Measurements from ENCODE around the gene DDX53.

DNA sequence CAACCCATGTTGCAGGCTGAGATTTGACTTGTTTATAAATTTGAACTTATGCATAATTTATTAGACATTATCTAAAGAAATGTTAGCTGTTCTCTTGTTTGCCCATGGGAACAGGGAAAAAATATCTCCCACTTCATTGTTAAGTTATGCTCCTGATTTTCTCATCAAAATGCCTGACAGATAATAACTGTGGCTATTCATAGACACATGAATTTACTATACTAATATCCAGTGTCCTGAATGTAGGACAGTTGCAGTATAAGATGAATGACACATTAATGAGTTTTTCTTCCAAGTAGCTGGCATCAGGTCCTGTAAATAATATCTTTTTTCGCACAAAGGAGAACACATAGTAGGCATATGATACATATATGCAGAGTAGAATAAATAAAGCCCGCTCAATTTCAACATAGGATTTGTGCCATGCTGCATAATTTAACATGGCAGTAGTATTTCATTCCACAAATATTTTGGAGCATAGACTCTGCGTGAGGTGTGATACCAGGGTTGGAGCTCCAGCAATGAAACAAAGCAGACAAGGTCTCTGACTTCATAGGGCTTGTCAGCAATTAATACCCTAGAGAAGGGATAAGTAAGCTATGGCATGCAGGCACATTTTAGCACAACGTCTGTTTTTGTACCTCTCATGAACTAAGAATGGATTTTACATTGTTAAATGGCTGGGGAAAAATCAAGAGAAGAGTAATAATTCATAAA lies 40.4 kb upstream of the DDX53 start:
- TF ChIP-seq CTCF (IDR thresholded peaks at IDR 0.05; ENCODE audit: insufficient read depth, low read length) = no peak
- no peak for TF ChIP-seq POLR2AphosphoS5 (IDR thresholded peaks at IDR 0.05; ENCODE audit: low read depth)
- TF ChIP-seq GABPA (IDR thresholded peaks at IDR 0.05; ENCODE audit: low read depth) = no peak
- no peak for TF ChIP-seq REST (IDR thresholded peaks at IDR 0.05; ENCODE audit: insufficient replicate concordance, low read depth)

All from HL-60 (cell line).